GM19035 (cell line): ENCODE measurements around the gene PRKCB.

Experiments used
- ATAC-seq: cut with Tn5 transposase; IDR thresholded peaks from one replicate; pipeline ENCODE4 v1.9.1; 2021; ENCODE audit not compliant: unreplicated experiment

Gene PRKCB

GRCh38 chr16:24035127-24035842, 199.5 kb downstream of the PRKCB start:
- no peak for ATAC-seq

- no peak for ATAC-seq
Measured at GRCh38 chr16:24036038-24036543, 200.3 kb downstream of the PRKCB start.

GRCh38 chr16:24036614-24037013, 200.8 kb downstream of the PRKCB start:
- ATAC-seq, result no peak

DNA sequence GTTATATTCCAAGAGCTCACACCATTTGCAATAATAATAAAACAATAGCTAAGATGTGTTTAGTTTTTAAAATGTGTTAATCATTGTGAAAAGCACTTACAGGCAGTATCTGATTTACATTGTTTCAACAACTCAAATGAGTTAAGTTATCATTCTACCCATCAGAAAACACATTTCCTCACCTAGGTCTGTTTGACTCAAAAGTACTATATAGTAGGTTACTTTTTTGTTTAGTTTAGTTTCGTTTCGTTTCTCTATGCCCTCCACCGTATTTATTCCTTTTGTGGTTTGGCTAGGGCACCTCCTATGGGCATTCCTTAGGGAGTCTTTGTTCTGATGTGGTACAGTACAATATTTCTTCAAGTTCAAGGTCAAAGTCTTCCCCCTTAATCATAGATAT, 201.6 kb downstream of the PRKCB start:
- no peak for ATAC-seq

DNA sequence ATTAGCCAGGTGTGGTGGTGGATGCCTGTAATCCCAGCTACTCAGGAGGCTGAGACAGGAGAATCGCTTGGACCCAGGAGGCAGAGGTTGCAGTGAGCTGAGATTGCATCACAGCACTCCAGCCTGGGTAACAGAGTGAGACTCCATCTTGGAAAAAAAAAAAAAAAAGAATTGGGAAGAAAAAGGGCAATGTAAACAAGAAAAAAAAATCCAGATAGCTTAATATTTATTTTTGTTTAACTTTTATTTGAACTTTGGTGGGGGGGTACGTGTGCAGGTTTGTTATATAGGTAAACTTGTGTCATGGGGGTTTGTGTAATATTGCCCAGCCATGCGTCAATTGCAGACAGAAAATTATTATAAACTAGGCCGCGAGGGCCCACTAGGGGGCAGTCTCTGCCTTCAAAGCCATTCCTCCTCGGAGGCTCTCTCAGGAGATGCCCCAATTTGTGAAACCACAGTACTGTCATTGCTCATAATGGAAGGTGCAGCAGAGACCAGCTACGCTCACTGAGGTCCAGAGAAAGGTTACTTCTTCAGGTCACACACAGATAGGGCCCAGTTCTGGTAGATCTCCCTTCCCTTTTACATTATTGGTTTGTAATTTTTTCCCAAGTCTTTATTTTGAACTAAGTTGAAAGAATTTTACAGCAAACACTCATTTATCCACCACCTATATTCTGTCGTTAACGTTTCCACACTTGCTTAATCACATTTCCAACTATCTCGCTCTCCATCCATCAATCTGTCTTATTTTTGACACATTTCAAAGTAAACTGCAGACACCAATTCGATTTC, 206.2 kb downstream of the PRKCB start:
- peak; percentile 65 for ATAC-seq

DNA sequence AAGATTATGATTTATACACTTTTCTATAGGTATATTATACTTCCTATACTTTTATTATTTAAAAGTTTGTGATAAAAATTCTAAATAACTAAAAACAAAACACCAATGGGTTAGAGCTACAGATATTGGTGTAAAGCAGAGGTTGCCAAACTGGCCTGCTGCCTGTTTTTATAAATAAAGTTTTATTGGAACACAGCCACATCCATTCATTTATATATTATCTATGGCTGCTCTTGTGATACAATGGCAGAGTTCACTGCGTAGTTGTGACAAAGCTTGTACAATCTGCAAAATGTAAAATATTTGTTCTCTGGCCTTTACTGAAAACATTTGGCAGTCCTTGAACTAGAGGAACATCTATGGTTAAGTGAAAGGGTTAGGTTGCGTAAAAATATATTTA, 208.7 kb downstream of the PRKCB start:
- no peak for ATAC-seq

GRCh38 chr16:24045641-24046040, 209.9 kb downstream of the PRKCB start:
- no peak for ATAC-seq

DNA sequence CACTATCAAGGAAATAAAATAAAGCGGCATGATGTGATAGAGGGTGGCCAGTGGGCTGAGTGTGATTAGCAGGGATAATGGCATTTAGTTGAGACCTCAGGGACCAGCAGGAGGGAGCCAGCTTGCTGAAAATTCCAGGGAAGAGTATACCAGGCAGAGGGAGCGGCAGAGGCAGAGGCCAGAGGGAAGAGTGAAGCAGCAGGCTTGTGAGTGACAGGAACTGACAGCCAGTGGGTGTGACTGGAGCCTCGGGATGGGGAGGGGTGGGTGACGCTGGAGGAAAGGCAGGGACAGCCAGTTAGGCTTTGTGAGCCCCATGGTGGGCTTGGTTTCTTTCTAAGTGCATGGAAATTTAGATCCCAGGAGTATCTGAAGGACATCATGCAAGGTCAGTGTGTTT, 210.7 kb downstream of the PRKCB start:
- ATAC-seq, result no peak

- ATAC-seq, result no peak
Measured at GRCh38 chr16:24049113-24049512, 213.3 kb downstream of the PRKCB start.

DNA sequence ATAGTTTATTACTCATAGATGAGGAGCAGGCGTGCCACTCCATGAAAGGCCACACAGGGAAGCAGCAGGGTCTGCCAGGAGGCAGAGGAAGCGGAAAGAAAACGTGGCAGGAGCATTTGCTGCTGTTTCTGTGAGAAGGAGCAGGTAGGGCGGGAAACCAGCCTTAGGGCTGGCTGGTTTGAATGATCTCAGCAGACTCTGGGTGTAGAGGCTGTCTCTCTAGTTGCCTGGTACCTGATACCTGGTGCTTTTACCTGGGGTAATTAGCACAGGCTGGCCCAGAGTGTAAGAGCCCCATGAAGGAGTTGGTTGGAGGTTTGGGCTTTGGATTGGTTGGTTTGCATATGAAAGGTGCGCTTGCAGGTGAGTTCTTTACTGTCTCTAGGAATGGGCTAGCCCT, 215.3 kb downstream of the PRKCB start:
- ATAC-seq, result no peak

DNA sequence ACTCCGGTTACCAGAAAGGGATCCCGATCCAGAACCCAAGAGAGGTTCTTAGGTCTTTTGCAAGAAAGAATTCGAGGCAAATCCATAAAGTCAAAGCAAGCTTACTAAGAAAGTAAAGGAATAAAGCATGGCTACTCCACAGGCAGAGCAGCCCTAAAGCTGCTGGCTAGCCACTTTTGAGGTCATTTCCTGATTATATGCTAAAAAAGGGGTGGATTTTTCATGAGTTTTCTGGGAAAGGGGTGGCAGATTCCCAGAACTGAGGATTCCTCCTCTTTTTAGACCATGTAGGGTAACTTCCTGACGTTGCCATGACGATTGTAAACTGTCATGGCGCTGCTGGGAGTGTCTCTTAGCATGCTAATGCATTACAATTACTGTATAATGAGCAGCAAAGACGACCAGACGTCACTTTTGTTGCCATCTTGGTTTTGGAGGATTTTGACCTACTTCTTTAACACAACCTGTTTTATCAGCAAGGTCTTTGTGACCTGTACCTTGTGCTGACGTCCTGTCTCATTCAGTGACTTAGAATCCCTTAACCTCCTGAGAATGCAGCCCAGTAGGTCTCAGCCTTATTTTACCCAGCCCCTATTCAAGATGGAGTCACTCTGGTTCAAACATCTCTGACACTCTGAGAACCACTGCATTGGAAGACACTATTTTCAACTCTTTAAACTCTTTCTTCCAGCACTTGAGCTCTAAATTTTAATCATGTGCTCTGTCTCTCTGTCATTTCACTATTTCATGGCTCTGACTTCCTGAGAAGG, 216.7 kb downstream of the PRKCB start:
- no peak for ATAC-seq

- ATAC-seq, result no peak
Measured at GRCh38 chr16:24053099-24053946, 217.5 kb downstream of the PRKCB start.

DNA sequence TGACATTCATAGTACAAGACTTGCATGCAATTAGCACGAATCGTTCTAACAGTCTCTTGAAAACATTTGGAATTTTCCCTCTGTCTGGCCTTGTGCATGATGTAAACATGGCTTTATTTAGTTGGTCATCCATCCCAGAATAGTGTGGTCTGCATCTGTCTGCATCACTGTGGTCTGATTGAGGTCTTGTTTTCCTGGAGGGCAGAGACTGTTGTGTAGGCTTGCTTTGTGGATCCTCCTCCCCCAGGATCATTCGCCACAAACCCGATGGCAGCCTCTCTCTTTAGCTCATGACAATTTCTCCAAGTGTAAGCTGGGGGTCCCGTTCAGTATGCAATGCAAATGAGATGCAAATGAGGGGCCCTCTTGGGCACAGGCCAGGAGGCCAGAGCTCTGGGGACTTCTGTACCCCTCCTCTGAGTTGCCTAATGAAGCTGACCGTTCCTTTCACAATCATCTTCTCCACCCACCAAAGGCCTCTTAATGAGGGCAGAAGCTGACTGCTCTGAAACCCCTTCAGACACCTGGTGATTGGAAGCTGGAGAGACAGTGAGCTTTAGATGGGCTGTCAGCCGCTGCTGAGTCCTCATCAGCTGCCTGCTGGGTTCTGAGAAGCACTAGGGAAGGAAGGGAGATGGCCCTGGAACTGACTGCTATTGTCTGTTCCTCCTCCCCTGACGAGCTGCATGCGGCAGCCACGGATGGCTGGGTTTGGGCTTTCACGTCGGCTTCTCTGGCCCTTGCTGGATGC, 219.1 kb downstream of the PRKCB start:
- no peak for ATAC-seq

- no peak for ATAC-seq
Measured at GRCh38 chr16:24062270-24062817, 226.6 kb downstream of the PRKCB start.

GRCh38 chr16:24069036-24069590, 233.3 kb downstream of the PRKCB start:
- ATAC-seq, result no peak

DNA sequence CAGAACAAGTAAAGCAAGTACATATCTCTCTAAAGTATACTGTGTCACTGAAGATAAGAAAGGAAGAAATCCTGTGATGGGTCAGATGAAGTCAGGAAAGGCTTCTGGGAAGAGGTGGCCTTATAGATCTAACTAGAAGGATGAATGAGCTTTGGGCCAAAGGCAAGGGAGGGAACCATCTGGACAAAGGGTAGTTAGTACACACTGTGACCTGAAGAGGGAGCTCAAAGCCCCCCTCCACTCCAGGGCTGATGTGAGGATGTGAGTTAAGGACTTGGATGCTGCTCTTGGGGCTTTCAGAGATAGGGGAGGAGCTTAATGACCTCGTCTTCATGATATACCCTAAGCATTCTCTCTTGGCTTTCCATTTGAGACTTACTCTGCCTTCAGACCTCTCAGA, 235.1 kb downstream of the PRKCB start:
- ATAC-seq, result no peak

DNA sequence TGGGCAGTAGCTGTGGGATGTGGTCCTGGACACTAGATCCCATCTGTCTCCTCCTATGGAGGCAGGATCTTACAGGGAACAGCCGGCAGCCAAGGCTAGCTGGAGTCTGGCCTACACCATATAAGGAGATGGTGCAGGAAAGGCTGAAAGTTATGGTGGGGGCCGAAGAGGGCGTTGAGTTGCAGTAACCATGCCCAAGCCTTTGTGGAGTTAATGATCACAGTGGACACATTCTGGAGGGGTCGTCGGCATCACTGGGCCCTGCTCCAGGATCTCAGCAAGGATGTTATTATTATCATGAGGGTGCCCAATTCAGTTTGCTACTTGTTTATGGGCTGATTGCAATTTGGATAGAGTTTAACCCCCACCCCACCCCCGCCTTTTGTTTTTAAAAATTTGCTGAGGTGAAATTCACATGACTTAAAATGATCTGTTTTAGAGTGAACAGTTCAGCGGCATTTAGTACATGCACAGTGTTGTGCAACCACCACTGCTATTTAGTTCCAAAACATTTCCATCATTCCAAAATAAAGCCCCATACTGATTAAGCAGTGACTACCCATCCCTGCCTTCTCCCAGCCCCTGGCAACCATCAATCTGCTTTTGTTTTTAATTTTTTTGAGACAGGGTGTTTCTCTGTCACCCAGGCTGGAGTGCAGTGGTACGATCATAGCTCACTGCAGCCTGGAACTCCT, 236.0 kb downstream of the PRKCB start:
- no peak for ATAC-seq

- ATAC-seq, result no peak
Measured at GRCh38 chr16:24073321-24073720, 237.5 kb downstream of the PRKCB start.

DNA sequence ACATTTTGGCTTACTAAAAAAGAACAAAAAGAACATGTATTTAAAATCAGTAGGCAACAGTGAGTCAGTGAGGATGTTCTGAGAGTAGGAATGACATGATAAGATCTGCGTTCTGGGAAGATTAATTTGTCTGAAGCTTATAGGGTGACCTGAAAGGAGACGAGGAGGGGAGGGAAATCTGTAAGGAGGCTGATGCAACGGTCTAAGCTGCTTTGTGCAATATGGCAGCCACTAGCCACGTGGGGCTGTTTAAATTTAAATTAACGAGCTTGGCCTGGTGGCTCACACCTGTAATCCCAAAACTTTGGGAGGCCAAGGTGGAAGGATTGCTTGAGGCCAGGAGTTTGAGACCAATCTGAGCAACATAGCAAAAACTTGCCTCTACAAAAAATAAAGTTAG, 238.8 kb downstream of the PRKCB start:
- no peak for ATAC-seq
